Measurements from ENCODE around the gene USP24. TPM values are rescaled to one million over a fixed set of nuclear protein-coding genes. Genes with fewer than 3 reads are reported as not detected.

Gene USP24
- polyA plus RNA-seq, 1 donor from 2014 or later, result 29.5 TPM

DNA sequence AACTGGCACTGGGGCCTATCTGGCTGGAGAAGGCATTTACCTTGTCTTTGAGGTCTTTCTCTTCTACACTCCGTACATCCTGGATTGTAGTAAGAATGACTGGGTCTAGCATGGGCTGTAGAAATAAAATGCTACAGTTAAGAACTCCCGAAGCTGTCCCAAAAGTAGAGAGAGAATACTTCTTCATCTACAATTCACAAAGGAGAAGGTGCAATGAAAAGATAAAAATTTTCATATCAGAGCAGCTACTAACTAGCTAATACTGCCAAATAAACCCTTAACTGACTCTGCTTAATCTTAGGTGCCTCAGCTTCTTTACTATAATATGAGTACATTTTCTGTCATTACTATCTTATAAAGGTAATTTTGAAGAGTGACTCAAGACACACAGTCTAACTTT lies 55.6 kb downstream of the USP24 start:
- no peaks in the 10 kb centered on the region for H3K27me3 ChIP-seq (ENCODE audit: insufficient read depth, low read depth, low read length)
- no peak overlapping the region for H3K4me2 ChIP-seq (ENCODE audit: low read length)
- H3K27ac ChIP-seq (ENCODE audit: low read length), result no peak overlapping the region
- no peaks in the 10 kb centered on the region for H3F3A ChIP-seq (ENCODE audit: insufficient read depth, low read length, poor library complexity, severe bottlenecking)
- peaks cover 12% of the 10 kb centered on the region for H3K36me3 ChIP-seq (ENCODE audit: insufficient read depth, low read length)
- TF ChIP-seq MXI1 (conservative IDR thresholded peaks at IDR 0.05; ENCODE audit: poor library complexity, severe bottlenecking) (no peak), POLR2AphosphoS5 (IDR thresholded peaks at IDR 0.05) (no peak), SMC3 (conservative IDR thresholded peaks at IDR 0.05; ENCODE audit: poor library complexity) (no peak), EZH2 (IDR thresholded peaks at IDR 0.05; ENCODE audit: borderline replicate concordance, insufficient read depth, low read length, poor library complexity, severe bottlenecking) (no peak), EP300 (conservative IDR thresholded peaks at IDR 0.05; ENCODE audit: poor library complexity, severe bottlenecking) (no peak), RAD21 (conservative IDR thresholded peaks at IDR 0.05) (no peak), TAF1 (IDR thresholded peaks at IDR 0.05; ENCODE audit: low read depth) (no peak)
- TF ChIP-seq, protein P1, sequence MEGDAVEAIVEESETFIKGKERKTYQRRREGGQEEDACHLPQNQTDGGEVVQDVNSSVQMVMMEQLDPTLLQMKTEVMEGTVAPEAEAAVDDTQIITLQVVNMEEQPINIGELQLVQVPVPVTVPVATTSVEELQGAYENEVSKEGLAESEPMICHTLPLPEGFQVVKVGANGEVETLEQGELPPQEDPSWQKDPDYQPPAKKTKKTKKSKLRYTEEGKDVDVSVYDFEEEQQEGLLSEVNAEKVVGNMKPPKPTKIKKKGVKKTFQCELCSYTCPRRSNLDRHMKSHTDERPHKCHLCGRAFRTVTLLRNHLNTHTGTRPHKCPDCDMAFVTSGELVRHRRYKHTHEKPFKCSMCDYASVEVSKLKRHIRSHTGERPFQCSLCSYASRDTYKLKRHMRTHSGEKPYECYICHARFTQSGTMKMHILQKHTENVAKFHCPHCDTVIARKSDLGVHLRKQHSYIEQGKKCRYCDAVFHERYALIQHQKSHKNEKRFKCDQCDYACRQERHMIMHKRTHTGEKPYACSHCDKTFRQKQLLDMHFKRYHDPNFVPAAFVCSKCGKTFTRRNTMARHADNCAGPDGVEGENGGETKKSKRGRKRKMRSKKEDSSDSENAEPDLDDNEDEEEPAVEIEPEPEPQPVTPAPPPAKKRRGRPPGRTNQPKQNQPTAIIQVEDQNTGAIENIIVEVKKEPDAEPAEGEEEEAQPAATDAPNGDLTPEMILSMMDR (IDR thresholded peaks at IDR 0.05; ENCODE audit: poor library complexity, severe bottlenecking), result no peak
- TF ChIP-seq, protein P2, sequence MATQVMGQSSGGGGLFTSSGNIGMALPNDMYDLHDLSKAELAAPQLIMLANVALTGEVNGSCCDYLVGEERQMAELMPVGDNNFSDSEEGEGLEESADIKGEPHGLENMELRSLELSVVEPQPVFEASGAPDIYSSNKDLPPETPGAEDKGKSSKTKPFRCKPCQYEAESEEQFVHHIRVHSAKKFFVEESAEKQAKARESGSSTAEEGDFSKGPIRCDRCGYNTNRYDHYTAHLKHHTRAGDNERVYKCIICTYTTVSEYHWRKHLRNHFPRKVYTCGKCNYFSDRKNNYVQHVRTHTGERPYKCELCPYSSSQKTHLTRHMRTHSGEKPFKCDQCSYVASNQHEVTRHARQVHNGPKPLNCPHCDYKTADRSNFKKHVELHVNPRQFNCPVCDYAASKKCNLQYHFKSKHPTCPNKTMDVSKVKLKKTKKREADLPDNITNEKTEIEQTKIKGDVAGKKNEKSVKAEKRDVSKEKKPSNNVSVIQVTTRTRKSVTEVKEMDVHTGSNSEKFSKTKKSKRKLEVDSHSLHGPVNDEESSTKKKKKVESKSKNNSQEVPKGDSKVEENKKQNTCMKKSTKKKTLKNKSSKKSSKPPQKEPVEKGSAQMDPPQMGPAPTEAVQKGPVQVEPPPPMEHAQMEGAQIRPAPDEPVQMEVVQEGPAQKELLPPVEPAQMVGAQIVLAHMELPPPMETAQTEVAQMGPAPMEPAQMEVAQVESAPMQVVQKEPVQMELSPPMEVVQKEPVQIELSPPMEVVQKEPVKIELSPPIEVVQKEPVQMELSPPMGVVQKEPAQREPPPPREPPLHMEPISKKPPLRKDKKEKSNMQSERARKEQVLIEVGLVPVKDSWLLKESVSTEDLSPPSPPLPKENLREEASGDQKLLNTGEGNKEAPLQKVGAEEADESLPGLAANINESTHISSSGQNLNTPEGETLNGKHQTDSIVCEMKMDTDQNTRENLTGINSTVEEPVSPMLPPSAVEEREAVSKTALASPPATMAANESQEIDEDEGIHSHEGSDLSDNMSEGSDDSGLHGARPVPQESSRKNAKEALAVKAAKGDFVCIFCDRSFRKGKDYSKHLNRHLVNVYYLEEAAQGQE (IDR thresholded peaks at IDR 0.05; ENCODE audit: borderline replicate concordance), result no peak
- no peaks in the 10 kb centered on the region for H3K9me2 ChIP-seq (ENCODE audit: insufficient read depth, low read length)
- H3K9ac ChIP-seq (ENCODE audit: low read length), result no peak overlapping the region
- H4K20me1 ChIP-seq (ENCODE audit: insufficient read depth), result no peaks in the 10 kb centered on the region
- no peaks in the 10 kb centered on the region for H3K9me3 ChIP-seq (ENCODE audit: low read length)
- H3K79me2 ChIP-seq (replicated peaks; ENCODE audit: insufficient read depth, low read length), result no peaks in the 10 kb centered on the region
- no peak overlapping the region for H2AFZ ChIP-seq (ENCODE audit: low read depth, low read length)
- no peak overlapping the region for H3K4me3 ChIP-seq (ENCODE audit: low read length)

DNA sequence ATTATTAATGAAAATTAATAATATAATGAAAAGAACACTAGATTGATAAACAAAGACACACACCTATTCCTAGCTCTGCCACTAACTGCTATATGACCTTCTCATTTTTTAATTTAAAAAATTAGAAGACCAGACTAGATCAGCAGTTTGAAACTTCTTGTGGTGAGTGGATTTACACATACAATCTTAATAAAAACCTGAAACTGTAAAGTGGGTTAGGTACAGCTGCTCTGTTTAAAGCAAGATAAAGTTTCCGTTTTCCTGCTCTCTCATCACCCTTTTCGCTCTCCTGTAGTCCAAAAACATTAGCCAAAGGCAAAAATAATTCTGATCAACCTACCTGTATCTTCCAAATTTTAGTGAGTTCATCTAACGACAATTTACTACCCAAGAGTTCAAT lies 58.6 kb downstream of the USP24 start:
- Histone ChIP-seq H3K9me2 (ENCODE audit: insufficient read depth, low read length) (no peaks in the 10 kb centered on the region), H4K20me1 (ENCODE audit: insufficient read depth) (no peaks in the 10 kb centered on the region), H3K27ac (ENCODE audit: low read length) (no peak overlapping the region), H3F3A (ENCODE audit: insufficient read depth, low read length, poor library complexity, severe bottlenecking) (no peaks in the 10 kb centered on the region), H2AFZ (ENCODE audit: low read depth, low read length) (no peak overlapping the region), H3K9ac (ENCODE audit: low read length) (no peak overlapping the region), H3K36me3 (ENCODE audit: insufficient read depth, low read length) (peaks cover 21% of the 10 kb centered on the region), H3K27me3 (ENCODE audit: insufficient read depth, low read depth, low read length) (no peaks in the 10 kb centered on the region), H3K9me3 (ENCODE audit: low read length) (no peaks in the 10 kb centered on the region), H3K79me2 (replicated peaks; ENCODE audit: insufficient read depth, low read length) (no peaks in the 10 kb centered on the region), H3K4me3 (ENCODE audit: low read length) (no peak overlapping the region), H3K4me2 (ENCODE audit: low read length) (no peak overlapping the region)
- TF ChIP-seq, protein P2 (IDR thresholded peaks at IDR 0.05; ENCODE audit: borderline replicate concordance), result no peak
- TF ChIP-seq, protein P1 (IDR thresholded peaks at IDR 0.05; ENCODE audit: poor library complexity, severe bottlenecking), result no peak
- no peak for TF ChIP-seq RAD21 (conservative IDR thresholded peaks at IDR 0.05)

All from neural cell (in vitro differentiated cells).